Neural cell (in vitro differentiated cells): Measurements from ENCODE around the gene ANO8. TPM values are rescaled to one million over a fixed set of nuclear protein-coding genes. Genes with fewer than 3 reads are reported as not detected.
"Not testable (repeated sequence)": the region's sequence is repeated elsewhere in the genome, so short reads cannot be mapped to it uniquely, and the experiment has no call there.

ENCODE experiments used
- H2AFZ ChIP-seq: fragments of 200-600, 300-800 bp; sonication (generic), shearing (Covaris generic); 2 replicates; pipeline ENCODE4 v1.6.0; 2014; ENCODE audit warnings: low read depth, mild to moderate bottlenecking, antibody characterized with exemption, low read length, moderate library complexity
- H3F3A ChIP-seq: fragments of 200-600 bp; shearing (Covaris generic); 2 replicates; pipeline ENCODE4 v1.6.1; 2016; ENCODE audit warnings: mild to moderate bottlenecking, moderate library complexity, mixed read lengths, antibody characterized with exemption, low read length; ENCODE audit not compliant: insufficient read depth, poor library complexity, severe bottlenecking
- H3K27ac ChIP-seq: fragments of 200-600, 300-800 bp; sonication (generic), shearing (Covaris generic); 2 replicates; pipeline ENCODE4 v1.5.1; 2014; ENCODE audit warnings: mild to moderate bottlenecking, low read length, moderate library complexity
- H3K27me3 ChIP-seq: fragments of 300-800, 200-600 bp; sonication (generic), shearing (Covaris generic); 2 replicates; pipeline ENCODE4 v1.6.0; 2014; ENCODE audit warnings: mild to moderate bottlenecking, low read depth, low read length, moderate library complexity; ENCODE audit not compliant: insufficient read depth
- H3K36me3 ChIP-seq: fragments of 300-800, 200-600 bp; sonication (generic), shearing (Covaris generic); 2 replicates; pipeline ENCODE4 v1.5.1; 2014; ENCODE audit warnings: mild to moderate bottlenecking, antibody characterized with exemption, low read length, moderate library complexity; ENCODE audit not compliant: insufficient read depth
- H3K4me2 ChIP-seq: fragments of 300-800, 200-600 bp; sonication (generic), shearing (Covaris generic); 2 replicates; pipeline ENCODE4 v1.6.0; 2014; ENCODE audit warnings: mild to moderate bottlenecking, low read length
- H3K4me3 ChIP-seq: fragments of 300-800, 200-600 bp; sonication (generic), shearing (Covaris generic); 2 replicates; pipeline ENCODE4 v1.5.1; 2014; ENCODE audit warnings: mild to moderate bottlenecking, low read length, moderate library complexity
- H3K79me2 ChIP-seq: fragments of 200-600 bp; shearing (Covaris generic); replicated peaks from 2 replicates; pipeline ENCODE4 v1.6.0; 2014; ENCODE audit warnings: mild to moderate bottlenecking, low read length, moderate library complexity; ENCODE audit not compliant: insufficient read depth
- H3K9ac ChIP-seq: fragments of 300-800, 200-600 bp; sonication (generic), shearing (Covaris generic); 2 replicates; pipeline ENCODE4 v1.6.1; 2016; ENCODE audit warnings: mild to moderate bottlenecking, low read length, mixed read lengths
- H3K9me2 ChIP-seq: fragments of 200-600 bp; shearing (Covaris generic); 2 replicates; pipeline ENCODE4 v1.6.1; 2016; ENCODE audit warnings: mild to moderate bottlenecking, low read length, mixed read lengths; ENCODE audit not compliant: insufficient read depth
- H3K9me3 ChIP-seq: fragments of 200-600, 300-800 bp; sonication (generic), shearing (Covaris generic); 2 replicates; pipeline ENCODE4 v1.6.1; 2016; ENCODE audit warnings: mild to moderate bottlenecking, mixed run types, low read length, moderate library complexity, mixed read lengths
- H4K20me1 ChIP-seq: fragments of 200-600 bp; shearing (Covaris generic); 2 replicates; pipeline ENCODE4 v1.6.1; 2016; ENCODE audit warnings: mild to moderate bottlenecking, mixed run types; ENCODE audit not compliant: insufficient read depth
- MXI1 ChIP-seq: fragments of 450-650 bp; conservative IDR thresholded peaks from 2 replicates; pipeline ENCODE4 v1.6.1; 2014; ENCODE audit warnings: antibody characterized with exemption, mild to moderate bottlenecking; ENCODE audit not compliant: poor library complexity, severe bottlenecking
- POLR2AphosphoS5 ChIP-seq: IDR thresholded peaks from 2 replicates; pipeline ENCODE4 v1.6.1; 2012
- SMC3 ChIP-seq: fragments of 450-650 bp; conservative IDR thresholded peaks from 2 replicates; pipeline ENCODE4 v1.6.1; 2014; ENCODE audit warnings: antibody characterized with exemption, mild to moderate bottlenecking, moderate library complexity; ENCODE audit not compliant: poor library complexity
- polyA plus RNA-seq: library from polyadenylated mRNA; depleted of rRNA; stranded (reverse); fragments of >200 nt; gene quantifications from 2 replicates; pipeline ENCODE4 v1.2.3, GENCODE V29; 2014

The ANO8 gene
- polyA plus RNA-seq, 1 donor from 2014 or later, result 51.3 TPM

- TF ChIP-seq SMC3 (no peak), POLR2AphosphoS5 (no peak)
- peaks cover 12% of the 10 kb centered on the region for H3K27me3 ChIP-seq
- H3K9me3 ChIP-seq, result no peaks in the 10 kb centered on the region
- H3K36me3 ChIP-seq, result no peaks in the 10 kb centered on the region
- no peak overlapping the region for H3K4me2 ChIP-seq
- H3K4me3 ChIP-seq, result no peak overlapping the region
- no peak overlapping the region for H2AFZ ChIP-seq
- H3K9me2 ChIP-seq, result no peaks in the 10 kb centered on the region
- H3K9ac ChIP-seq, result no peak overlapping the region
- no peak overlapping the region for H3K27ac ChIP-seq
- no peaks in the 10 kb centered on the region for H3F3A ChIP-seq
- H3K79me2 ChIP-seq, result no peaks in the 10 kb centered on the region
- H4K20me1 ChIP-seq, result no peaks in the 10 kb centered on the region
Observed at GRCh38 chr19:17279436-17279835, 55.2 kb downstream of the ANO8 start.

GRCh38 chr19:17275441-17276175 lies 59.0 kb downstream of the ANO8 start:
- no peaks in the 10 kb centered on the region for H3K9me3 ChIP-seq
- no peak overlapping the region for H3K4me2 ChIP-seq
- H3F3A ChIP-seq, result no peaks in the 10 kb centered on the region
- no peak overlapping the region for H3K27ac ChIP-seq
- no peak overlapping the region for H2AFZ ChIP-seq
- no peaks in the 10 kb centered on the region for H3K27me3 ChIP-seq
- no peaks in the 10 kb centered on the region for H3K36me3 ChIP-seq
- TF ChIP-seq MXI1, result no peak
- H3K9ac ChIP-seq, result no peak overlapping the region
- no peaks in the 10 kb centered on the region for H3K9me2 ChIP-seq
- H3K4me3 ChIP-seq, result no peak overlapping the region
- no peaks in the 10 kb centered on the region for H3K79me2 ChIP-seq
- no peaks in the 10 kb centered on the region for H4K20me1 ChIP-seq

- not testable (repeated sequence) for H3K79me2 ChIP-seq, H3K9ac ChIP-seq, H3F3A ChIP-seq, H3K4me3 ChIP-seq, H2AFZ ChIP-seq, H3K4me2 ChIP-seq, H4K20me1 ChIP-seq, H3K9me2 ChIP-seq, H3K36me3 ChIP-seq, H3K27ac ChIP-seq, H3K27me3 ChIP-seq, H3K9me3 ChIP-seq
Observed at GRCh38 chr19:17274892-17275291, 59.8 kb downstream of the ANO8 start.

Other genes with a start within 250 kb of the ANO8 start
- 20.4 and 34.7 TPM in 2 replicates for gene USE1, start 119.5 kb downstream of the ANO8 start, polyA plus RNA-seq
- 1.9 and 6.5 TPM in 2 replicates for gene OCEL1, start 108.6 kb downstream of the ANO8 start, polyA plus RNA-seq
- gene NR2F6, start 88.9 kb downstream of the ANO8 start, polyA plus RNA-seq, result 26.9 and 30.0 TPM in 2 replicates
- gene USHBP1, start 70.1 kb downstream of the ANO8 start, polyA plus RNA-seq, result 0.59 TPM in 1 of 2 replicates, not detected in the other
- 123 and 132 TPM in 2 replicates for gene BABAM1, start 67.4 kb downstream of the ANO8 start, polyA plus RNA-seq
- gene ANKLE1, start 53.0 kb downstream of the ANO8 start, polyA plus RNA-seq, result 9.3 and 12.4 TPM in 2 replicates
- gene ABHD8, start 31.4 kb downstream of the ANO8 start, polyA plus RNA-seq, result 28.1 and 31.6 TPM in 2 replicates
- 61.7 and 85.1 TPM in 2 replicates for gene MRPL34, start 29.0 kb downstream of the ANO8 start, polyA plus RNA-seq
- gene DDA1, start 25.3 kb downstream of the ANO8 start, polyA plus RNA-seq, result 25.4 and 26.3 TPM in 2 replicates
- 23.2 and 25.6 TPM in 2 replicates for gene GTPBP3, start 2.7 kb upstream of the ANO8 start, polyA plus RNA-seq
- gene PLVAP, start 42.5 kb upstream of the ANO8 start, polyA plus RNA-seq, result not detected in 2 replicates
- gene CCDC194, start 59.3 kb upstream of the ANO8 start, polyA plus RNA-seq, result not detected in 2 replicates
- not detected in 2 replicates for gene BST2, start 70.8 kb upstream of the ANO8 start, polyA plus RNA-seq
- gene MVB12A, start 85.2 kb upstream of the ANO8 start, polyA plus RNA-seq, result 43.8 and 48.6 TPM in 2 replicates
- not detected in 2 replicates for gene TMEM221, start 113.8 kb upstream of the ANO8 start, polyA plus RNA-seq
- not detected in 2 replicates for gene NXNL1, start 126.1 kb upstream of the ANO8 start, polyA plus RNA-seq
- gene SLC27A1, start 135.7 kb upstream of the ANO8 start, polyA plus RNA-seq, result 22.0 and 27.0 TPM in 2 replicates
- gene PGLS, start 176.8 kb upstream of the ANO8 start, polyA plus RNA-seq, result 78.2 and 92.7 TPM in 2 replicates
- gene COLGALT1, start 220.8 kb upstream of the ANO8 start, polyA plus RNA-seq, result 18.8 and 26.4 TPM in 2 replicates